Neuronal stem cell (in vitro differentiated cells): ENCODE measurements around the gene RELN.

Experiments used
- DNase-seq: peaks from one replicate; pipeline ENCODE4 v3.0.0-alpha.2; 2013; ENCODE audit warnings: low spot score
- H2AFZ ChIP-seq: one replicate; pipeline ENCODE4 v1.6.1; 2013; ENCODE audit warnings: mild to moderate bottlenecking, low read length, inconsistent platforms
- H2AK5ac ChIP-seq: 2 replicates; pipeline ENCODE4 v1.6.1; 2013; ENCODE audit warnings: low read depth, mild to moderate bottlenecking, inconsistent platforms, low read length, moderate library complexity, mixed read lengths
- H2BK120ac ChIP-seq: 2 replicates; pipeline ENCODE4 v1.6.1; 2013; ENCODE audit warnings: low read depth, mild to moderate bottlenecking, inconsistent platforms, low read length, moderate library complexity, mixed read lengths
- H2BK12ac ChIP-seq: one replicate; pipeline ENCODE4 v1.6.1; 2013; ENCODE audit warnings: low read length, inconsistent platforms
- H2BK15ac ChIP-seq: 2 replicates; pipeline ENCODE4 v1.6.1; 2013; ENCODE audit warnings: mild to moderate bottlenecking, low read length, inconsistent platforms, mixed read lengths
- H2BK5ac ChIP-seq: one replicate; pipeline ENCODE4 v1.6.1; 2013; ENCODE audit warnings: inconsistent platforms, mild to moderate bottlenecking, low read length, moderate library complexity
- H3K14ac ChIP-seq: one replicate; pipeline ENCODE4 v1.6.1; 2013; ENCODE audit warnings: low read length, inconsistent platforms
- H3K18ac ChIP-seq: 2 replicates; pipeline ENCODE4 v1.6.1; 2013; ENCODE audit warnings: low read length, inconsistent platforms
- H3K23ac ChIP-seq: 2 replicates; pipeline ENCODE4 v1.6.1; 2013; ENCODE audit warnings: low read depth, mild to moderate bottlenecking, mixed read lengths, low read length, inconsistent platforms; ENCODE audit not compliant: poor library complexity
- H3K27ac ChIP-seq: replicated peaks from 3 replicates; pipeline ENCODE4 v1.5.1; 2013; ENCODE audit warnings: low read length, inconsistent platforms
- H3K27me3 ChIP-seq, 3 experiments: 2 replicates each; pipeline ENCODE4 v1.6.1; 2013; ENCODE audit warnings: low read length in 3 of 3, mild to moderate bottlenecking in 2 of 3, inconsistent platforms in 1 of 3, low read depth in 1 of 3, mixed read lengths in 1 of 3, moderate library complexity in 1 of 3; ENCODE audit not compliant: control insufficient read depth in 3 of 3, insufficient read depth in 3 of 3
- H3K36me3 ChIP-seq, 2 donors: replicated peaks in 1 of 2; 2 replicates each; pipeline ENCODE4 v1.6.1; 2013; ENCODE audit warnings: low read length in 2 of 2; ENCODE audit not compliant: control insufficient read depth in 2 of 2, insufficient read depth in 2 of 2
- H3K4ac ChIP-seq: 2 replicates; pipeline ENCODE4 v1.6.1; 2013; ENCODE audit warnings: inconsistent platforms, mild to moderate bottlenecking, low read length, moderate library complexity
- H3K4me1 ChIP-seq, 2 donors: 1 replicate in 1 of 2; 2 replicates in 1 of 2; pipeline ENCODE4 v1.6.1; 2013; ENCODE audit warnings: low read length in 2 of 2, low read depth in 1 of 2; ENCODE audit not compliant: control insufficient read depth in 2 of 2, insufficient read depth in 1 of 2
- H3K4me2 ChIP-seq: one replicate; pipeline ENCODE4 v1.6.1; 2013; ENCODE audit warnings: mild to moderate bottlenecking, low read length, inconsistent platforms; ENCODE audit not compliant: insufficient read depth, poor library complexity, severe bottlenecking
- H3K4me3 ChIP-seq, 2 donors: 2 replicates each; pipeline ENCODE4 v1.5.1; 2013; ENCODE audit warnings: low read length in 2 of 2, mild to moderate bottlenecking in 2 of 2, inconsistent platforms in 1 of 2, moderate library complexity in 1 of 2
- H3K79me1 ChIP-seq: one replicate; pipeline ENCODE4 v1.6.1; 2013; ENCODE audit warnings: low read depth, mild to moderate bottlenecking, inconsistent platforms, low read length, moderate library complexity
- H3K9ac ChIP-seq: one replicate; pipeline ENCODE4 v1.6.1; 2013; ENCODE audit warnings: mild to moderate bottlenecking, low read depth, low read length, inconsistent platforms; ENCODE audit not compliant: poor library complexity
- H3K9me3 ChIP-seq, 2 donors: replicated peaks in 1 of 2; 2 replicates each; pipeline versions ENCODE3 to v1.6.1; 2013; ENCODE audit warnings: low read length in 2 of 2, mild to moderate bottlenecking in 2 of 2, inconsistent platforms in 1 of 2, low read depth in 1 of 2, mixed read lengths in 1 of 2, moderate library complexity in 1 of 2; ENCODE audit not compliant: control insufficient read depth in 2 of 2, insufficient read depth in 1 of 2
- H4K8ac ChIP-seq: one replicate; pipeline ENCODE4 v1.6.1; 2013; ENCODE audit warnings: low read depth, mild to moderate bottlenecking, inconsistent platforms, low read length, moderate library complexity
- H4K91ac ChIP-seq: one replicate; pipeline ENCODE4 v1.6.1; 2013; ENCODE audit warnings: low read length, low read depth, mild to moderate bottlenecking, inconsistent platforms; ENCODE audit not compliant: poor library complexity
- WGBS, 2 donors: extraction: QIAGEN DNeasy Blood & Tissue Kit; methylation state at CpG; one replicate each; pipeline ENCODE4 v1.1.7; 2013; ENCODE audit warnings: missing lambda C conversion rate in 2 of 2, mixed read lengths in 1 of 2; ENCODE audit not compliant: insufficient read length in 2 of 2, insufficient replicate concordance in 1 of 2; ENCODE audit errors: extremely low coverage in 2 of 2; 5-methylcytosine and 5-hydroxymethylcytosine counted together

The RELN gene

GRCh38 chr7:103480771-103481170, 508.7 kb downstream of the RELN start:
- Histone ChIP-seq H3K14ac (no peak overlapping the region), H3K4me2 (no peak overlapping the region), H3K18ac (no peak overlapping the region), H3K9ac (no peak overlapping the region), H3K9me3 (no peaks in the 10 kb centered on the region), H2BK120ac (no peak overlapping the region), H4K8ac (no peak overlapping the region), H3K4me1 (no peaks in the 10 kb centered on the region), H2BK12ac (no peak overlapping the region), H3K27me3 (no peaks in the 10 kb centered on the region), H2BK15ac (no peak overlapping the region), H3K23ac (no peak overlapping the region), H3K79me1 (peaks cover 1% of the 10 kb centered on the region), H3K27ac (no peak overlapping the region), H3K4me3 (no peak overlapping the region), H4K91ac (no peak overlapping the region), H3K4ac (no peak overlapping the region), H3K36me3 (no peaks in the 10 kb centered on the region), H2AFZ (no peak overlapping the region), H2BK5ac (no peak overlapping the region), H2AK5ac (no peak overlapping the region)
- no peak for DNase-seq
- WGBS, 2 donors: no CpG with 5 or more reads among the region's 2 CpGs

- Histone ChIP-seq H3K4me3 (no peak overlapping the region), H3K79me1 (no peaks in the 10 kb centered on the region), H3K36me3 (no peaks in the 10 kb centered on the region), H2BK15ac (no peak overlapping the region), H2BK12ac (no peak overlapping the region), H4K8ac (no peak overlapping the region), H3K14ac (no peak overlapping the region), H4K91ac (no peak overlapping the region), H3K18ac (no peak overlapping the region), H3K9ac (no peak overlapping the region), H3K27ac (no peak overlapping the region), H2BK5ac (no peak overlapping the region), H3K9me3 (no peaks in the 10 kb centered on the region), H2BK120ac (no peak overlapping the region), H3K4ac (no peak overlapping the region), H3K23ac (no peak overlapping the region), H3K4me2 (no peak overlapping the region), H2AFZ (no peak overlapping the region), H2AK5ac (no peak overlapping the region), H3K4me1 (no peaks in the 10 kb centered on the region), H3K27me3 (no peaks in the 10 kb centered on the region)
- DNase-seq: no peak
- no CpG with 5 or more reads among the region's 5 CpGs for WGBS, 2 donors
Measured at GRCh38 chr7:103474956-103475355, 514.5 kb downstream of the RELN start.

- H4K8ac ChIP-seq: no peak overlapping the region
- no peaks in the 10 kb centered on the region for H3K4me1 ChIP-seq
- H3K36me3 ChIP-seq: no peaks in the 10 kb centered on the region
- no peaks in the 10 kb centered on the region for H3K9me3 ChIP-seq
- no peak overlapping the region for H3K14ac ChIP-seq
- no peak overlapping the region for H3K4me3 ChIP-seq
- no peak overlapping the region for H2BK12ac ChIP-seq
- H3K79me1 ChIP-seq: no peaks in the 10 kb centered on the region
- WGBS, 2 donors: no CpG with 5 or more reads among the region's 4 CpGs
- H3K4ac ChIP-seq: no peak overlapping the region
- no peak overlapping the region for H3K9ac ChIP-seq
- H2BK15ac ChIP-seq: no peak overlapping the region
- H2BK5ac ChIP-seq: no peak overlapping the region
- H3K4me2 ChIP-seq: no peak overlapping the region
- H2BK120ac ChIP-seq: no peak overlapping the region
- no peak overlapping the region for H3K18ac ChIP-seq
- no peak overlapping the region for H3K23ac ChIP-seq
- H3K27ac ChIP-seq: no peak overlapping the region
- no peak overlapping the region for H2AFZ ChIP-seq
- H3K27me3 ChIP-seq: no peaks in the 10 kb centered on the region
- DNase-seq: no peak
- no peak overlapping the region for H2AK5ac ChIP-seq
- no peak overlapping the region for H4K91ac ChIP-seq
Measured at GRCh38 chr7:103469095-103469948, 520.1 kb downstream of the RELN start.

GRCh38 chr7:103466814-103467213, 522.6 kb downstream of the RELN start:
- H3K9me3 ChIP-seq: no peaks in the 10 kb centered on the region
- no peak overlapping the region for H2BK5ac ChIP-seq
- no peak overlapping the region for H4K91ac ChIP-seq
- WGBS, 2 donors: no CpG with 5 or more reads among the region's 3 CpGs
- no peak overlapping the region for H2BK15ac ChIP-seq
- H3K27ac ChIP-seq: no peak overlapping the region
- H3K79me1 ChIP-seq: no peaks in the 10 kb centered on the region
- H3K23ac ChIP-seq: no peak overlapping the region
- no peak overlapping the region for H3K4ac ChIP-seq
- H2BK120ac ChIP-seq: no peak overlapping the region
- no peaks in the 10 kb centered on the region for H3K27me3 ChIP-seq
- no peak overlapping the region for H2BK12ac ChIP-seq
- H4K8ac ChIP-seq: no peak overlapping the region
- H3K4me1 ChIP-seq: no peaks in the 10 kb centered on the region
- H3K36me3 ChIP-seq: no peaks in the 10 kb centered on the region
- no peak overlapping the region for H2AK5ac ChIP-seq
- no peak overlapping the region for H3K4me3 ChIP-seq
- H3K14ac ChIP-seq: no peak overlapping the region
- H3K18ac ChIP-seq: no peak overlapping the region
- no peak overlapping the region for H2AFZ ChIP-seq
- DNase-seq: no peak
- no peak overlapping the region for H3K9ac ChIP-seq
- no peak overlapping the region for H3K4me2 ChIP-seq
